Spleen (tissue), 7 donors: ENCODE results near the gene KIAA1191.
A peak's percentile ranks its signal among the peaks of the same experiment; 100 is the strongest.

Source experiments
- POLR2A ChIP-seq, 3 donors: fragments of 450-650 bp; IDR thresholded peaks; one replicate each; pipeline ENCODE4 v1.5.1; 2017; ENCODE audit warnings: antibody characterized with exemption in 3 of 3, mild to moderate bottlenecking in 1 of 3
- POLR2AphosphoS5 ChIP-seq, 3 donors: sonication (generic); formaldehyde crosslinking; IDR thresholded peaks; one replicate each; pipeline ENCODE4 v1.5.1; 2017; ENCODE audit warnings: antibody characterized with exemption in 3 of 3
- TF ChIP-seq, protein P1 (sequence below), 11 experiments: fragments of 200-600 bp in 7 of 11; fragments of 450-650 bp in 4 of 11; sonication (generic) in 4 of 11; IDR thresholded peaks in 8 of 11; conservative IDR thresholded peaks in 3 of 11; 1 replicate in 7 of 11; 2 replicates in 4 of 11; pipeline versions ENCODE4 v1.4.0 to v1.8.0; 2016 to 2021; ENCODE audit warnings: antibody characterized with exemption in 11 of 11, inconsistent platforms in 4 of 11, mild to moderate bottlenecking in 1 of 11
- donor health status: DM: no; HTN: no; CAD: no; lungs with moderate emphysema.
- donor health status: DM: no; HTN: no; CAD: no.
- donor health status: DM: no; HTN: no; CAD: no.

DNA sequence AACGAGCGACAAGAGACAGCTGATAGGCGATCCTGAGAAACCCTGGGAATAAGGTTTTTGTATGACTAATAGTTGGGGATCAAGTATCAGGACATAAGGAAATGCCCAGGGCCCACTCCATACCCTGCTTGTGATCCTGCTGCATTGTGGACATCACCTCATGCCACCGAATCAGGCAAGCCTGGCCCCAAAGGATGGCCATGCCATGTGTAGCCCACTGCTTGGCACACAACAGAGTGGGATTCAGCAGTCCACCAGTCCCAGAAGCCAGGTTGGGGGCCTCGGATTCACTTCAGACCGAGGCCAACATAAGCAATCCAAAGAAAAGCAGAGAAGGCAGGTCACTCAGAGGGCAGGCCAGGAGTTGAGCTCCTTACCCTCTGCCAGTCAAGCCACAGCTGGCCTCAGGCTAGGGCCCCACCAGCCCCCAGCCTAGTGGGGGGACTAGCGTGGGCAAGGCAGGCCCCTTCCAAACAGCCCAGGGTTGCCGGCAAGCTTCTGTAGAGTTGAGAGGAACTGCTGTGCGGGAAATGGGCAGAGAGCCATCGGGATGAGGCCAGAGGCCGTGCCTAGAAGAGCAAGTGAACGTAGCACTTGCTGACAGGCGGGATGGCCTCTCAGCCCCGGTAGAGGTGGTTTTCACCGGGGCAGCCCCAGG lies 21.8 kb upstream of the KIAA1191 start:
- TF ChIP-seq POLR2AphosphoS5 (IDR thresholded peaks at IDR 0.05) (peak in 1 of 3 donors; percentile 54), POLR2A (IDR thresholded peaks at IDR 0.05) (no peak)
- TF ChIP-seq, protein P1, sequence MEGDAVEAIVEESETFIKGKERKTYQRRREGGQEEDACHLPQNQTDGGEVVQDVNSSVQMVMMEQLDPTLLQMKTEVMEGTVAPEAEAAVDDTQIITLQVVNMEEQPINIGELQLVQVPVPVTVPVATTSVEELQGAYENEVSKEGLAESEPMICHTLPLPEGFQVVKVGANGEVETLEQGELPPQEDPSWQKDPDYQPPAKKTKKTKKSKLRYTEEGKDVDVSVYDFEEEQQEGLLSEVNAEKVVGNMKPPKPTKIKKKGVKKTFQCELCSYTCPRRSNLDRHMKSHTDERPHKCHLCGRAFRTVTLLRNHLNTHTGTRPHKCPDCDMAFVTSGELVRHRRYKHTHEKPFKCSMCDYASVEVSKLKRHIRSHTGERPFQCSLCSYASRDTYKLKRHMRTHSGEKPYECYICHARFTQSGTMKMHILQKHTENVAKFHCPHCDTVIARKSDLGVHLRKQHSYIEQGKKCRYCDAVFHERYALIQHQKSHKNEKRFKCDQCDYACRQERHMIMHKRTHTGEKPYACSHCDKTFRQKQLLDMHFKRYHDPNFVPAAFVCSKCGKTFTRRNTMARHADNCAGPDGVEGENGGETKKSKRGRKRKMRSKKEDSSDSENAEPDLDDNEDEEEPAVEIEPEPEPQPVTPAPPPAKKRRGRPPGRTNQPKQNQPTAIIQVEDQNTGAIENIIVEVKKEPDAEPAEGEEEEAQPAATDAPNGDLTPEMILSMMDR (IDR thresholded peaks at IDR 0.05 in 8 of 11, conservative IDR thresholded peaks at IDR 0.05 in 3 of 11): no peak
